ENCODE results near the gene PTPRH.
"Not testable (repeated sequence)": the region's sequence is repeated elsewhere in the genome, so short reads cannot be mapped to it uniquely, and the experiment has no call there.

Gene PTPRH

GRCh38 chr19:55196803-55197202 is 12.5 kb downstream of the PTPRH start:
- no peak for FAIRE-seq
- DNase-seq (ENCODE audit: extremely low spot score, insufficient read length, low read depth), result no peak

GRCh38 chr19:55193481-55193880 is 15.8 kb downstream of the PTPRH start:
- DNase-seq (ENCODE audit: extremely low spot score, insufficient read length, low read depth), result no peak
- no peak for FAIRE-seq

DNA sequence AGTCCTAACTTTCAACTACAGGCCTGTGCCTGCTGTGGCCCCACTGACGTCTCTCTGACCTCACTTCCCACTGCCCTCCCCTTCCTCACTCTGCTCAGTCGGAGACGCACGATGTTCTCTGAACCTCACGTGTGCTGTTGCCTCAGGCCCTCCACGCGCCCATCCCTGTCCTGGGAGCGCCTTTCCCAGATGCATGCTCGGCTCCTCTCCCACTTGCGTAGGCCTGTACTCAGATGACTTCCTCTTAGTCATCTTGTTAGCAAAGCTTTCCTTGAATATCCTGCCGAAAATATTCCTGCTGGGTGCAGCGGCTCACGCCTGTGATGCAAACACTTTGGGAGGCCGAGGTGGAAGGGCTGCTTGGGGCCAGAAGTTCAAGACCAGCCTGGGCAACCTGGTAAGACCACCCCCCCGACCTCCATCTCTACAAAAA is 19.9 kb downstream of the PTPRH start:
- DNase-seq (ENCODE audit: extremely low spot score, insufficient read length, low read depth) (no peak), FAIRE-seq (no peak)

DNA sequence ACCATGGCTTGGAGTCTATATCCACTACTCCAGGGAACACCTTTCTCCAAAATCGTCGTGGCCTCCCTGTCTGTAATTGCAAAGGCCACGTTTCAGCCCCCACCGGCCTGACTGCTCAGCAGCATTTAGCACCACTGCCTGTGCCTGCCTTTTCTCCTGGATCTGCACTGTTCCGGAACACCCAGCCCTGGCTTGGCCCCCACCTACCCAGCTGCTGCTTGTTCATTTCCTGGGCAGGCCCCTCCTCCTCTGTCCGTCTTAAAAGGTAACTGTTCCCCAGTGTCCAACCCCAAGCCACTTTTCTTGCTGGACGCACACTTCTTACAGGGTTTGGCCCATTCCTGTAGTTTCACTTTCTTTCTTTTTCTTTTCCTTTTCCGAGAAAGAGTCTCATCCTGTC is 20.7 kb downstream of the PTPRH start:
- no peak for FAIRE-seq
- no peak for DNase-seq (ENCODE audit: extremely low spot score, insufficient read length, low read depth)

- DNase-seq (ENCODE audit: extremely low spot score, insufficient read length, low read depth), result no peak
- no peak for FAIRE-seq
These were observed 23.2 kb downstream of the PTPRH start for GRCh38 chr19:55186080-55186479.

- DNase-seq (ENCODE audit: extremely low spot score, insufficient read length, low read depth) (no peak), FAIRE-seq (no peak)
These were observed 27.6 kb downstream of the PTPRH start for GRCh38 chr19:55181740-55182139.

GRCh38 chr19:55179606-55180484 is 29.5 kb downstream of the PTPRH start, which contains the start of gene SYT5:
SYT5 (minus strand) TSS chr19:55180289; CDS start chr19:55179041, 1,248 bp downstream.
- no peak for DNase-seq (ENCODE audit: extremely low spot score, insufficient read length, low read depth)
- FAIRE-seq, result no peak

DNA sequence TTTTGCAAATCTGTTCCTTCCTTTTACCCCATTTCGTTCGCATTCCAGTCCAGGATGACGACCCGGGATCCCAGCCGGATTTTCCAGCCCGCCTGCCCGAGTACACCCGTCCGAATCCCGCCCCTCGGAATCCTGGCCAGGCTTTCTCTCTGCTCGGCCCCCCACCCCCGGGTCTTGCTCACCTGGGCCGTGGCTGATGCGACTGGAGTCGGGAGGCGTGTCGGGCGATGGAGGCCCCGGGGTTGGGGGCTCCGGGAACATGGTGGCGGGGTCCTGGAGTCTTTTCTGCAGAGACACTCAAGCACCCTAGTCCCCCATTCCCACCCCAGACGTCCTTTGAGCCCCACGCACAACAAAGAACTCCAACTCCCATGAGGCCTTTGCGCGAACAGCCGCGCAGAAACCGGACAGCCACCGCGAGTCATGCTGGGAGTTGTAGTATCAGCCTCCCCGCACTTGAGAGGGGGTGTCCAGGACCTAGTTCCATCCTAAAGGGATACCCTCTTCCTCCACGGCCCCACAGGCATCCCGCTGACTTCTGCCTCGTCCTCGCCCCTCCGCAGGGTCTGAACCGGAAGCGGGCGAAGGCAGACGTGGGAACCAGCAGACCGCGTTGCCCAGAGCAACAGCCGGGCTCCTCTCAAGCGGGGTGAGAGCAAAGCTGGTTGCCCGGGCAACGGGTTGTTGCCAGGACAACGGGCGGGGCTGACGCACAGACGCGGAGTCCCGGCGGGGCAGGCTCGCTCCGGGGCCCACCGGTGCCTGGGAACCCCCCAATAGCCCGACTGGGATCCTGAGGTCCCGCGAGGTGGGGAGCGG is 30.3 kb downstream of the PTPRH start:
- peak; percentile 88 for DNase-seq (ENCODE audit: extremely low spot score, insufficient read length, low read depth)
- peak; percentile 80 for FAIRE-seq

DNA sequence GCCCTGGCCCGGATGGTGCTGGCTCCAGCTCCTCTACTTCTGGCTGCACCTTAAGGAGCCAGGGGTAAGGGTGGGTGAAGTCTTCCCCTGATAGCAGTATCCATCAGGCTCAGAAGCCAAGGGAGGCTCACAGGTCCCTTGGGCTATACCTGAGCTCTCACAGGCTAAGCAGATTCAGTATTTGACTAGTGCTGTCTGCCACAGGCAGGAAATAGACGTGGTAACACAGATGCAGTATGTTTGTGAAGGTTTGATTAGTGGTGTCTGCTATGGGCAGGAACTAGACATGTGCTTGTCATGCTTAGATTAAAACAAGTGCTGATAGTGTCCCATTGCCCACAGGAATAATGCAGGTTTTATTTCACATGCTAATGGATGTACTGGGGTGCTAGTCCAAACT is 33.2 kb downstream of the PTPRH start:
- FAIRE-seq, result no peak
- no peak for DNase-seq (ENCODE audit: extremely low spot score, insufficient read length, low read depth)

GRCh38 chr19:55175117-55175867 is 34.0 kb downstream of the PTPRH start:
- FAIRE-seq, result no peak
- no peak for DNase-seq (ENCODE audit: extremely low spot score, insufficient read length, low read depth)

DNA sequence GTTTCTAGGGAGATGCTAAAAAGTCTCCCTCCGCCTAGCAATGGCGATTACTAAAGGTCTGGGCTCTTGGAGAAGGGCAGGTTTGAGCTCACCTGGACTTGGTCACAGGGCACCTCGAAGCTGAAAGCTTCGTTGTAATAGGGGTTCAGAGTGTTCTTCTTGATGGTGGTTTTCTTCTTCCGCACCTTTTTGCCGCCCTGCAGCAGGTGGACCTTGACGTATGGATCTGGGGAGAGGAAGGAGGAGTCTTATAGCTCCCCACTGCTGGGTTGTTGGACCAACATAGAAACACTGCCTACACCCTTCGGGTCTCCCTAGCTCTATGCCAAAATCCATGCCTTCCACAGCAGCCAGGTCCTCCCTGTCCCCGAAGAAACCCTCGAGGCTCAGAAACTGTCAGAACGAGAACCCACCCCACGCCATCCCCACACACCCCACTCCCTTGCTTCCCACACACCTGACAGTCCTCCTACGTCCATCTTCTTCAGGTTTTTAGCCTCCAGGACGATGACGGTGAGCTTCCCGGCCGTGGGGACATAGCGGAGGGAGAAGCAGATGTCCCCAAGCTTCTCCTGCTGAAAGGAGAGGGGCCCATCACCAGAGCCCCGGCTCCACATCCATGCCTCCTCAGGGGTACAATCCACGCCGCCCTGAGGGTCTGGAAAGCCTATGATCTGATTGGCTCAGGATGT is 34.7 kb downstream of the PTPRH start:
- FAIRE-seq, result no peak
- no peak for DNase-seq (ENCODE audit: extremely low spot score, insufficient read length, low read depth)

DNA sequence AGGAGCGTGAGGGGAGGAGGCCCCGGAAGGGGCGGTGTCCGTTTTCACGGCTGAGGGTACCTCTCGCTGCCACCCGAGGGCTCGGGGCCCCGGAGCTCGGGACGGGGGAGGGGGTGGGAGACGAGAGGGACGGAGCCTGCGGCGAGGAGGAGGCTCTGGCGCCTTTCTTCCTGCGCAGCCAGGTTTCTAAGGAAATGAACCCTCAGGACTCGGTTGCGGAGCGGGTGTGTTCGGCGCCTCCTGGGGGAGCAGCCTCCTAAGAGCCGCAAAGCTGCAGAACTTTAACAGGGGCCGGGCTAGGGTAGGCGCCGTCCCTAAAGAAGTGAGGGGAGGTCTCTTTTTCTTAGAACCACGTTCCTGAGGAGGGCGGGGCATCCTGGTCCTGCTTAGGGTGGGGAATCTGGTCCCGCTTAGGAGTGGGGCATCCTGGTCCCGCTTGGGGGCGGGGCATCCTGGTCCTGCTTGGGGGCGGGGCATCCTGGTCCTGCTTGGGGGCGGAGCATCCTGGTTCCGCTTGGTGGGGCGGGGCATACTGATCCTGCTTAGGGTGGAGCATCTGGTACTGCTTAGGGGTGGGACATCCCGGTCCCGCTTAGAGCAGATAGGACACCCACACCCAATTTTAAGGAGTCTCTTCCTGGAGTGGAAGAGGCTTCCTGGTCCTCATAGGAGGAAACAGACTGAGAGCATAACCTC is 35.4 kb downstream of the PTPRH start:
- FAIRE-seq, result no peak
- DNase-seq (ENCODE audit: extremely low spot score, insufficient read length, low read depth), result no peak

DNA sequence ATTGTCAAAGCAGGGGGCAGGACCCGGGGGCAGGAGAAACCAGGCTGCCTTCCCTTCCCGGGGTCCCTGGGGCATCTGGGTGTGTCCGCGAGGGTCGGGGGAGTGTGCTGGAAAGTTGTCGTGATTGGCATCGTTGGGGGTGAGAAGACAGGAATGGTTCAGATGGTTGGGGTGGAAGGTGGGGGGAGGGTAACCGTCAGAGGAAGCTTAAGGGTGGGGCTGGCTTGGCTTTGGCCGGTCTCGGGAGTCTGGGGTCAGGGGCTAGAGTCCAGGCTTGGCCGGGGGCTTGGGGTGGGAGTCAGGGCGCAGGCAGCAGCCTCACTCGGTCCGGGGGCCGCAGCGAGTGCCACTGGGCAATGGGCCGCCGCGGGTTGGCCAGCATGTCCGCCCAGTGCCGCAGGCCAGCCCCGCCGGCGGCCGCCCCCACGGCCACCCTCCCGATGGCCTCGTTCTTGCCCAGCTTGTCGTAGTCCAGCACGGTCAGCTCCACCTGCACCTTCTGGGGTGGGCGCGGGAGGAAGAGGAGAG is 36.1 kb downstream of the PTPRH start:
- FAIRE-seq, result no peak
- no peak for DNase-seq (ENCODE audit: extremely low spot score, insufficient read length, low read depth)

- FAIRE-seq (no peak), DNase-seq (ENCODE audit: extremely low spot score, insufficient read length, low read depth) (no peak)
These were observed 36.6 kb downstream of the PTPRH start for GRCh38 chr19:55172741-55173140.

- not testable (repeated sequence) for FAIRE-seq; DNase-seq (ENCODE audit: extremely low spot score, insufficient read length, low read depth)
These were observed 37.0 kb downstream of the PTPRH start for GRCh38 chr19:55172318-55172717.

DNA sequence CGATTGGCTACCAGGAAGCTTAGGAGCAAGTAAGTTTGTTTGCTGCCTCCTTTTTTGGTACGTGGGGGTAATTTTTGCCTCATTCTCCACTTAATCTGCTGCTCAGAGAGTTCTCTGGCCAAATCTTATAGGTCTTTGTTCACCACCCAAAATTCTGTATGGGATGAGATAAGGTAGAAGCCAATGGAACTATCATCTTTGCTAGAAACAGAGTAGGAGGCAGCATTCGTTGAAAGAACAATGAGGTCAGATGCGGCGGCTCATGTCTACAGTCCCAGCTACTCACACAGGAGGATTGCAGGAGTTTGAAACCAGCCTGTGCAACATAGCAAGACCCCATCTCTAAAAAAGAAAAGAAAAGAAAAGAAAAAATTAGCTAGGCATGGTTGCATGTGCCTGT is 37.9 kb downstream of the PTPRH start:
- DNase-seq (ENCODE audit: extremely low spot score, insufficient read length, low read depth), result no peak
- FAIRE-seq, result no peak

DNA sequence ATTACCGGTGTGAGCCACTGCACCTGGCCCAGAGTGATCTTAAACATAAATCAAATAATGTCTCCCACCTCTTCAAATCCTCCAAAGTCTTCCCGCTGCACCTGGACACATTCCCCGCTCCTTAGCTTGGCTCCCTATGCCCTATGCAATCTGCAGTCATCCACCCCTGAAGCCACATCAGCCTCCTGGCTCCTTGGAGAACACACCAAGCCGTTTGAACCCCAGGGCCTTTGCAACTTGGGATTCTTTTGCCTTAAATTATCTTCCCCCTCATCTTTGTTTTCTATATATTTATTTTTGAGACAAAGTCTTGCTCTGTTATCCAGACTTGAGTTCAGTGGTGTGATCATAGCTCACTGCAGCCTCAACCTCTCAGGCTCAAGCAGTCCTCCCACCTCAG is 40.2 kb downstream of the PTPRH start:
- no peak for FAIRE-seq

DNA sequence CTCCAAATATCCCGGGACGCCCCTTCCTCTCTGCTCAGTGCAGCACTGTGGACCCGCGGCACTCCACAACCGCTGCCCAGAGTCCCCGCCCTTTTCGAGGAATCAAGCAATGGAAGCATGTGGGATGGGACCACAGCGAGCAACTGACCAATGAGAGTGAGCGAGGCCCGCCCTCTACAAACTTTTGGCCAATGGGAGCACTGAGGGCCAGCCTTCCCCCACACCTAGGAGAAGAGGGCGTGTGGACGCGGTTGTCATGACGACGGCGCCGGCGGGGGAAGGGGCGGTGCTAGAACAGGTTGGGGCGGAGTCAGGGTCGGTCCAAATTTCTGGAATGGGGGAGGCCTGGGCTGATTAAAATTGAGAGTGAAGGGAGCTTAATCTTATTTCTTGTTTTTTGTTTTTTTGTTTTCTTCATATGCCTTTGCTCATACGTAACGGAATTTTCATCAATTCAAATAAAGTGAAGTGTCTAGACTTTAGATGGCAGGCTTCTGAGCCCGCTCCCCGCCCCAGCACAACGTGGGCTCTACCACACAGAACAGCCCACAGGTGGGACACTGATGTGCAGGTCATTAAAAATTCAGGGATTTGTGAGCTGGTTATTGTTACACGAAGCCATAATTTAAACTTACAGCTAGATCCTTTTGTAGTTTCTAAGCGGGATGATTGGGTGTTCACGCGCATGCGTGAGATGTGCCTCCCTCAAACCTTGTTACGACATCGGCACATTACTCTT is 42.6 kb downstream of the PTPRH start, which contains the start of gene DNAAF3:
TSS of gene DNAAF3 (minus strand) at position 84 of the 739 bp plus-strand sequence. CDS start 200 bp downstream, outside the sequence.
- FAIRE-seq, result peak; percentile 94
- peak; percentile 91 for DNase-seq (ENCODE audit: extremely low spot score, insufficient read length, low read depth)

More for the DNA sequence above, 40.2 kb downstream of the PTPRH start:
- DNase-seq (ENCODE audit: extremely low spot score, insufficient read length, low read depth), result no peak
